ENCODE data around the gene ENDOV. TPM values are rescaled to one million over a fixed set of nuclear protein-coding genes. Genes with fewer than 3 reads are reported as not detected.
"Not testable (repeated sequence)": the region's sequence is repeated elsewhere in the genome, so short reads cannot be mapped to it uniquely, and the experiment has no call there.

The ENDOV gene
- total RNA-seq, 2 donors from 2014 or later, result 10.3 to 11.7 TPM

- intact Hi-C loops (cut with DNase I), result no loop called here
- ATAC-seq, result no peak
- DNase-seq, result no peak
Measured at GRCh38 chr17:80409626-80410025, 5.3 kb upstream of the ENDOV start.

- intact Hi-C loops (cut with DNase I); ATAC-seq; DNase-seq: not testable (repeated sequence)
Measured at GRCh38 chr17:80410441-80411087, 4.4 kb upstream of the ENDOV start.

GRCh38 chr17:80413771-80414507, 1.0 kb upstream of the ENDOV start:
- ATAC-seq, result no peak
- DNase-seq, result peak; percentile 20
- intact Hi-C loops (cut with DNase I), result no loop called here

GRCh38 chr17:80414508-80414802, 512 bp upstream of the ENDOV start:
- no peak for DNase-seq
- intact Hi-C loops (cut with DNase I), result no loop called here
- peak in 1 of 2 donors; percentile 0 for ATAC-seq

- peak; percentile 19 to 33 for ATAC-seq
- intact Hi-C loops (cut with DNase I), result no loop called here
Measured at GRCh38 chr17:80415626-80416137, 715 bp downstream of the ENDOV start.

GRCh38 chr17:80416260-80416939, 1.4 kb downstream of the ENDOV start:
- intact Hi-C loops (cut with DNase I), result no loop called here
- ATAC-seq (no peak), DNase-seq (no peak)

More at GRCh38 chr17:80415626-80416137, 715 bp downstream of the ENDOV start:
- no peak for DNase-seq

GRCh38 chr17:80416940-80417293, 1.9 kb downstream of the ENDOV start:
- ATAC-seq (no peak), DNase-seq (peak; percentile 17)
- intact Hi-C loops (cut with DNase I), result no loop called here

GRCh38 chr17:80418589-80418988, 3.6 kb downstream of the ENDOV start:
- ATAC-seq, result no peak
- DNase-seq, result peak; percentile 8
- intact Hi-C loops (cut with DNase I), result no loop called here

GRCh38 chr17:80419255-80419654, 4.3 kb downstream of the ENDOV start:
- intact Hi-C loops (cut with DNase I), result no loop called here
- ATAC-seq (no peak), DNase-seq (no peak)

GRCh38 chr17:80421381-80422090, 6.6 kb downstream of the ENDOV start:
- DNase-seq, result peak; percentile 36
- no peak for ATAC-seq
- intact Hi-C loops (cut with DNase I), result loop anchor here (10.0 kb wide), 2 partner anchors 153 to 673 kb away; no protein-coding TSS in a partner anchor

GRCh38 chr17:80422276-80422675, 7.3 kb downstream of the ENDOV start:
- intact Hi-C loops (cut with DNase I), result loop anchor here (10.0 kb wide), 2 partner anchors 153 to 673 kb away; no protein-coding TSS in a partner anchor
- ATAC-seq (no peak), DNase-seq (peak; percentile 20)

- intact Hi-C loops (cut with DNase I), result loop anchor here (10.0 kb wide), 2 partner anchors 152 to 672 kb away; no protein-coding TSS in a partner anchor
- DNase-seq, result peak; percentile 58
- peak; percentile 15 to 28 for ATAC-seq
Measured at GRCh38 chr17:80422981-80423380, 8.0 kb downstream of the ENDOV start.

- intact Hi-C loops (cut with DNase I), result loop anchor here (10.0 kb wide), 2 partner anchors 151 to 671 kb away; no protein-coding TSS in a partner anchor
- ATAC-seq (no peak), DNase-seq (peak; percentile 17)
Measured at GRCh38 chr17:80423536-80424225, 8.7 kb downstream of the ENDOV start.

GRCh38 chr17:80424261-80424660, 9.3 kb downstream of the ENDOV start:
- ATAC-seq, result no peak
- peak; percentile 14 for DNase-seq
- intact Hi-C loops (cut with DNase I), result loop anchor here (10.0 kb wide), 2 partner anchors 151 to 671 kb away; no protein-coding TSS in a partner anchor

- DNase-seq (peak; percentile 17), ATAC-seq (no peak)
- intact Hi-C loops (cut with DNase I), result loop anchor here (5.0 to 10.0 kb wide), 4 partner anchors 150 to 670 kb away; no protein-coding TSS in a partner anchor
Measured at GRCh38 chr17:80424878-80425765, 10.2 kb downstream of the ENDOV start.

- intact Hi-C loops (cut with DNase I), result loop anchor here (5.0 to 10.0 kb wide), 4 partner anchors 149 to 669 kb away; no protein-coding TSS in a partner anchor
- no peak for ATAC-seq
- peak; percentile 10 for DNase-seq
Measured at GRCh38 chr17:80425835-80426426, 11.0 kb downstream of the ENDOV start.
